GM12865 (cell line): ENCODE data around the gene VTI1A.

ENCODE experiments used
- DNase-seq: peaks from one replicate; pipeline ENCODE4 v3.0.0; 2010; ENCODE audit warnings: low read depth
- H3K4me3 ChIP-seq: 2 replicates; pipeline ENCODE4 v1.5.1; 2011; ENCODE audit warnings: mild to moderate bottlenecking, low read depth, low read length, control low read depth
- CTCF ChIP-seq: IDR thresholded peaks from 2 replicates; pipeline ENCODE4 v1.5.1; 2011; ENCODE audit warnings: low read length, control low read depth, low read depth, inconsistent platforms; ENCODE audit not compliant: insufficient read depth; ENCODE audit errors: missing control alignments

Gene VTI1A

GRCh38 chr10:112465299-112465883 is 18.4 kb downstream of the VTI1A start:
- no peak overlapping the region for H3K4me3 ChIP-seq
- no peak for DNase-seq
- TF ChIP-seq CTCF, result no peak

DNA sequence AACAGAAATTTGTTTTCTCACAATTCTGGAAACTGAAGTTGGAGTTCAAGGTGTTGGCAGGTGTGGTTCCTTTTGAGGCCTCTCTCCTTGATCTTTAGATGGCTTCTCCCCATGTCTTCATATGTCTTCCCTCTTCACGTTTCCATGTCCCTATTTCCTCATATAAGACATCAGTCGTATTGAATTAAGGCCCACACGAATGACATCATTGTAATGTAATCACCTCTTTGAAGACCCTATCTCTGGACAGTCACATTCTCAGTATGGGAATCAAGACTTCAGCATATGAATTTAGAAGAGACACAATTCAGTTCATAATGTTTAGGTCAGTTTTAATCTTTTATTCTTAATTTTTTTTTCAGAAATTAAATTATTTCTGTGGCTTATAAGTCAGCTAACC is 19.8 kb downstream of the VTI1A start:
- no peak overlapping the region for H3K4me3 ChIP-seq
- TF ChIP-seq CTCF, result no peak
- DNase-seq, result no peak

DNA sequence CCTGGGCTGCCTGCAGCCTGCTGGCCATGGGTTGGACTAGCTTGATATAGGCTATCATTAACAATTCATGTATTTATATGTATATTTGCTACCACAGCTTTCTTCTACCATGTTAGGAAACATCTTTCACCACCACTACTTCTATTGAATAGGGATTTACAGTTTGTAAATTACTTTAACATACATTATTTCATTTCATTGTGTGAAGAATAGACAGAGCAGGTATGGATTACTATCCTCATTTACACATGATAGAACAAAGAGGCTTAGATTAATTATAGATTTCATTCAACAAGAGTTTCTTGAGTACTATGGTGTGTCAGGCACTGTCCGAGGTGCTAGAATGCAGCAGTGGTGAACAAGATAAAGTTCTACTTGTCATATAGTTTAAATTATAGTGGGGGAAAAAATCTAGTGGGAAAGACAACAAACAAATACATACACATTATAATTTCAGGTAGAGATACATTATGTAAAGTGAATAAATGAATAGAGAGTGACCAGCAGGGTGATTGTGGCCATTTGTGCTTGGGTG is 20.6 kb downstream of the VTI1A start:
- no peak for DNase-seq
- H3K4me3 ChIP-seq, result no peak overlapping the region
- no peak for TF ChIP-seq CTCF

- H3K4me3 ChIP-seq, result no peak overlapping the region
- TF ChIP-seq CTCF, result peak; percentile 58
- DNase-seq, result peak; percentile 63
Observed at GRCh38 chr10:112471878-112472487, 25.0 kb downstream of the VTI1A start.

DNA sequence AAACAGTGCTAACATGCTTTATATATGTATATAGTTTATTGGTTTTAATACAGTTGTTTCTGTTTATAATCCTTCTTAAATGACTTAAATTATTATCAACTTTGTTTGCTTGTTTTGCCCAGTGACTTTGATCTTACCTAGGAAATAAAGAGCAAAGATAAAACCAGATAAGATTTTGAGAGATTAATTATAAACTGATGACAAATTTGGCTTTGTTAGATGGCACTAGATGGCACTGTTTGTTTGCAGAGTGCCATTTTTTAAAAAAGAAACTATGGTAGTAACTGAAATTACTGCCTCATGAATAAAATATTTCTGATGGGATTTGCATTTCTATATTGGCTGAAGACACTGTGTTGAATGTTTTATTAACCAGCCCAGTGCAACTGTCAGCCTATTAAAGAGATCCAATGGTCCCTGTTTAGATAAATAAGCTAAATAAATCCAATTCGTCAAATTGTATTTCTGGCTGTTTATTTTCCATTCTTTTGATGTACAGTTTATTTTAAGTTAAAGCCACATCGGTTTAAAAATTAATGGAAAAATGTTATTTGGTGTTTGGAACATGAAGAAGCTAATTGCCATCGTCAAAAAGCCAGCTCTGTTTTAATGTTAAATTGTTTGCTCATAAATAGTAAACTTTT is 28.7 kb downstream of the VTI1A start:
- DNase-seq, result no peak
- peak; percentile 18 for TF ChIP-seq CTCF
- H3K4me3 ChIP-seq, result no peak overlapping the region

DNA sequence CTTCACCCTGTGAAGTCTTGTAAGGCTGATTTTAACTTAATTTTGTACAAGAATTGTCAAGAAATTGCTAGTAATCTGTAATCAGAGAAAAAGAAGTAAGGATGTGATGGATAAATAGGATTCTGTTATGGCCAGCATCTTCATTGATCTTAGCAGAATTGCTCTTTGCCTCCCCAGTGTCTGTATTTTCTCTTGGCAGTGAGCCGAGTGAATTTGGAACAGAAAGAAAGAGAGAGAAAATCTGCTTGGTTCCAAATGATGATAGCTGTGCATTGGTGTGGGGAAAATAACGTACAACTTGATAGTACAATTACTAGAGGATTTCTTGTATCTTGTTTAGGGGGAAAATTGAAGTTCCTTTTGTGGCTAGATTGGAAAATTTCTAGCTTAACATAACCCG is 34.6 kb downstream of the VTI1A start:
- TF ChIP-seq CTCF, result no peak
- no peak overlapping the region for H3K4me3 ChIP-seq
- no peak for DNase-seq
